Amniotic stem cell (primary cell): Measurements from ENCODE around the gene DCAF15.
A peak's percentile ranks its signal among the peaks of the same experiment; 100 is the strongest.
"Not testable (repeated sequence)": the region's sequence is repeated elsewhere in the genome, so short reads cannot be mapped to it uniquely, and the experiment has no call there.

Source experiments
- DNase-seq: peaks from one replicate; lab custom pipeline; 2025; lab: John Stamatoyannopoulos, UW

The DCAF15 gene

GRCh38 chr19:13952154-13952930 lies at the start of gene DCAF15:
Gene DCAF15, plus strand, starts transcription at chr19:13952509. Its CDS starts 4 bp downstream, at chr19:13952513.
- peak; percentile 100 for DNase-seq

- DNase-seq = no peak
These were observed 49.2 kb upstream of the DCAF15 start for GRCh38 chr19:13902993-13903555.

DNA sequence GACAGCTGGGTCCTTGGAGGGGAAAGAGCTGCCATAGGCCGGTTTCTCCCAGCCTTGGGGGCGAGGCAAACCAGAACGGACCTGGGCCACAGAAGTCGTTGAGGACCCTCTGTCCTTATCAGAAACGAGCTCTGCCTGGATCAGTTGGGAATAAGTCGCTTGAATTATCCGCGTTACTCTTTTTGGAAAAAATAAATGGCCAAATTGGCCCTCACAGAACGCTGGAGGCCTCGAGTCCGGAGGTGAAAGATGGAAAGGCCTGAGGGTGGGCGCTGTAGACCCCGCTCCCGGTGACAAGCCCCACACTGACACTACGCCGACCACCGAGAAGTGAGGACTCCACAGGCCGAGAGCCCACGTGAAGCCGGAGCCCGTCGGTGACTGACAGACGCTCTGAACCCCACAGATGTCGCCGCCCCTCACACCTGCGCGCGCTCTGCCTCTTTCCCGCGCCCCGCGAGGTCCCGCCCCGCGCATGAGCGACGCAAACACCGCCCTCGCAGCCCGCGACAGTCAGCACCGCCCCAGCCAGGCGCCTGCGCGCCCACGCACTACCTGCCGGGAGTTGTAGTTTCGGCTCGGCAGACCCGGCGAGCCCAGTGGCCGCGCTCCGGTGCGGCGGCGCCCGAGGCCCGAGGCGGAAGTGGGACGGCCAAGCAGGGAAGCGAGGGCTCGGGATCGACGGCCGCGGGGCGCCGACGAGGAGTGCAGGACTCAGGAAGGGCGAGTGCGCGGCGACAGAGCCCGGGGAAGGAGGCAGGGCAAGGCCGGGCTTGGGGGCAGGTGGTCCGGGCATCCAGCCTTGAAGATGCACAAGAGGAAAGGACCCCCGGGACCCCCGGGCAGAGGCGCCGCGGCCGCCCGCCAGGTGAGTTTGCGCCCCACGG lies 46.4 kb upstream of the DCAF15 start, which contains the start of the genes BRME1 and CC2D1A:
Gene BRME1, minus strand, starts transcription at position 484 of the 887 bp plus-strand sequence. CDS start 1,225 bp downstream, outside the sequence.
Gene CC2D1A, plus strand, starts transcription at position 568 of the 887 bp plus-strand sequence. Its CDS starts 241 bp downstream, at position 809.
- DNase-seq = peak; percentile 47

DNA sequence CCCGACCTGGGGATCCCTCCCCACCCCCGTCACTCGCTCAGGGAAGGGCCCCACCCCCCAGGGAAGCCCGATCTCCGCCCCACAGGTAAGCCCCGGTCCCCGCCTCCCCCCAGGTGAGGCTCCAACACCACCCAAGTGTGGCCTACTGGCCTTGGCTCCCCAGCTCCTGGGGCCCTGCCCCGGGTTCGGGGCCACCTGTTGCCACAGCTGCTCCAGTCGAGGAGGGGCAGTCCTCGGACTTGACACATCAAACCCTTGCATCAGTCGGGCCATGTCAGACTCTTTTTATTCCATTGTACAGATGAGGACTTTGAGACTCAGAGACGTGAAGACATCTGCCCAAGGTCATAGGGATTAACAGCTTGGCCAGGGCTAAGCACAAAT lies 45.8 kb upstream of the DCAF15 start:
- DNase-seq = no peak

DNA sequence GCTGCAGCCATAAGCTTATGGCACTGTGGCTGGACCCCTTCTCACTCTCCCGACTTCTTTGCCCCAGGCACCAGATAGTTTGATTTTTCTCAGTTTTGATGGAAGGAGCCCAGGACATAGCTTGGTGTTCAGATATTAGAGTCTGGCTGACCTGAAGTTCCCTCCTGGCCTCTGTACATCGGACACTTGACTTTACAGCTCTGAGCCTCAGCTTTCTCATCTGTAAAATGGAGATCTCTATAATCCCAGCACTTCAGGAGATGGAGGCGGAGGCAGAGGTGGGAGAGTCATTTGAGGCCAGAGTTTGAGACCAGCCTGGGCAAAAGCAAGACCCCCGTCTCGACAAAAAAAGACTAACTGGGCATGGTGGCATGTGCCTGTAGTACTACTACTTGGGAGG lies 45.4 kb upstream of the DCAF15 start:
- DNase-seq = no peak

- no peak for DNase-seq
These were observed 43.6 kb upstream of the DCAF15 start for GRCh38 chr19:13908674-13909073.

GRCh38 chr19:13909430-13909829 lies 42.9 kb upstream of the DCAF15 start:
- no peak for DNase-seq

- DNase-seq = no peak
These were observed 39.0 kb upstream of the DCAF15 start for GRCh38 chr19:13913352-13913751.

- no peak for DNase-seq
These were observed 37.5 kb upstream of the DCAF15 start for GRCh38 chr19:13914777-13915176.

- no peak for DNase-seq
These were observed 34.4 kb upstream of the DCAF15 start for GRCh38 chr19:13917888-13918406.

GRCh38 chr19:13918726-13919411 lies 33.4 kb upstream of the DCAF15 start:
- no peak for DNase-seq

DNA sequence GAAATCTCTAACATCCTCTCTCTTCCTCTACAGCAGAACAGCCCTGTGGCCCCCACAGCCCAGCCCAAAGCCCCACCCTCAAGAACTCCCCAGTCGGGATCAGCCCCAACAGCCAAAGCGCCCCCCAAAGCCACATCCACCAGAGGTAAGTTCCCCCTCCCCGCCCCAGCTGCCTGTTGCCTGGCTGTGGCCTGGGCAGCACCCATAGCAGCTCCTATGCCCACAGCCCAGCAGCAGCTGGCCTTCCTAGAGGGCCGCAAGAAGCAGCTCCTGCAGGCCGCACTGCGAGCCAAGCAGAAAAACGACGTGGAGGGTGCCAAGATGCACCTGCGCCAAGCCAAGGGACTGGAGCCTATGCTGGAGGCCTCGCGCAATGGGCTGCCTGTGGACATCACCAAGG lies 31.8 kb upstream of the DCAF15 start:
- DNase-seq = no peak

DNA sequence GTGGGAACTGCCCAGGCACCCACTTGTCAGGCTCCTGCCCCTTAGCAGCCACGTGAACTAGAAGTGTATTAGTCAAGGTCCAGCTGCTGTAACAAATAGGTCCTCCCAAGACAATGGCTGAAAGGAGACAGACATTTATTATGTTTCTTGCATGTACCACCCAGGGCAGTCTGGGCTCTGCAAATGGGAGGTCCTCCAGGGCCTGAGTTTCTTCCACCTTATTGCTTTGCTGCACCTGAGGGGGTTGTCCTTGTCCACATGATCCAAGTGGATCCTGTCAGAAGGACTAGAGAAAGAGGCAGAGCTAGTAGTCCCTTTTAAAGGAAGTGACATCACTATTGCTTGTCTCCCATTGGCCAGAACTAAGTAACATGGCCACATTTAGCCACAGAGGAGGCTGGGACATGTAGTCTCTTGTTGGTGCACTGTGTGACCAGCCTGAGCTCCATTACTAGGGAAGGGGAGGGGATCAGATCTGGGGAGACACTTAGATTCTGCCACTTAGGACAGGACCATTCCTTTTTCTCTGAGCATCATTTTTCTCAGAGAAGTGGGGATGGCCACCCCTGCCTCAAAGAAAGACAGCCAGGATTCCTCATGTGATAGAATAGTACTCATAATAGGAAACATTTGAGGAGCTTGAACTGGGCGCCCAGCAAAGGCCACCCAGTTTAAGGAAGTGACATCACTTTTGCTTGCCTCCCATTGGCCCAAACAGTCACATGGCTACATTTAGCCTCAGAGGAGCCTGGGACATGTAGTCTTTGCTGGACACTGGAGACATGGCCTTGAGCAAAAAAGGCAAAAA lies 31.2 kb upstream of the DCAF15 start:
- no peak for DNase-seq

GRCh38 chr19:13922118-13922517 lies 30.2 kb upstream of the DCAF15 start:
- not testable (repeated sequence) for DNase-seq

DNA sequence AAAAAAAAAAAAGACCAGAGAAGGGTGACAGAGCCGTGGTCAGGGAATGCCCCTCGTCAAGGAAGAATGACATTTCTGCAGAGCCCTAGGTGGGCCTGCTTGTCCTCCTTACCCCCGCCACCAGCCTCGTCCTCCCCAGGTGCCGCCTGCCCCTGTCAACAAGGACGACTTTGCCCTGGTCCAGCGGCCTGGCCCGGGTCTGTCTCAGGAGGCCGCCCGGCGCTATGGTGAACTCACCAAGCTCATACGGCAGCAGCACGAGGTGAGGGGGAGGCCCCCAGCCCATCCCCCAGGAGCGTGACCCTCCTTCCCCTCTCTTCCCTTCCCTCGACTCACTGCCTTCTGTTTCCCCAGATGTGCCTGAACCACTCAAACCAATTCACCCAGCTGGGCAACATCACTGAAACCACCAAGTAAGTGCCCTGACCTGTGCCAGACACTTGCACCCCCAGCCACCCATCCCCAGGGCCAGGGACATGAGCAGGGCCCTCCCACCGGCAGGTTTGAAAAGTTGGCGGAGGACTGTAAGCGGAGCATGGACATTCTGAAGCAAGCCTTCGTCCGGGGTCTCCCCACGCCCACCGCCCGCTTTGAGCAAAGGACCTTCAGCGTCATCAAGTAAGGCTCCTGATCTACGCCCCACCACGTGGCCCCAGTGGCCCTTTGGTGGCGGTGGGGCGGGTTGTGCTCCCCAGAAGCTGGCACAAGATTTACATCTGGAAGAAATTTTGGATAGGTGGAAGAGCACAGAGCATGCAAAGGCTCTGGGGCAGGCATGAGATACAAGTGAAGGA lies 28.9 kb upstream of the DCAF15 start:
- DNase-seq = no peak

- no peak for DNase-seq
These were observed 26.3 kb upstream of the DCAF15 start for GRCh38 chr19:13926010-13926409.

DNA sequence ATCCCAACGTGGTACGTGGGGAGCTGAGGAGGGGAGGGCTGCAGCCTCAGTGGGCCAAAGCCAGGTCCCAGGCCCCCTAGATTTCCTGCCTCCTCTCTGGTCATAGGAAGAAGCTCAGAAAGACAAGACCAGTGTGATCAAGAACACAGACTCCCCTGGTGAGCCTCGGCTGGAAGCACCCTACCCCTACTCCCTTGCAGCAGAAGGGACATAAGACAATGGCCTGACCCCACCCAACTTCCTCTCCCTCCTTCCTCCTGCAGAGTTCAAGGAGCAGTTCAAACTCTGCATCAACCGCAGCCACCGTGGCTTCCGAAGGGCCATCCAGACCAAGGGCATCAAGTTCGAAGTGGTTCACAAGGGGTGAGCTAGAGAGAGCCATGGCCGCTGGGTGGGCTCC lies 25.6 kb upstream of the DCAF15 start:
- no peak for DNase-seq

- no peak for DNase-seq
These were observed 23.0 kb upstream of the DCAF15 start for GRCh38 chr19:13929340-13929739.

DNA sequence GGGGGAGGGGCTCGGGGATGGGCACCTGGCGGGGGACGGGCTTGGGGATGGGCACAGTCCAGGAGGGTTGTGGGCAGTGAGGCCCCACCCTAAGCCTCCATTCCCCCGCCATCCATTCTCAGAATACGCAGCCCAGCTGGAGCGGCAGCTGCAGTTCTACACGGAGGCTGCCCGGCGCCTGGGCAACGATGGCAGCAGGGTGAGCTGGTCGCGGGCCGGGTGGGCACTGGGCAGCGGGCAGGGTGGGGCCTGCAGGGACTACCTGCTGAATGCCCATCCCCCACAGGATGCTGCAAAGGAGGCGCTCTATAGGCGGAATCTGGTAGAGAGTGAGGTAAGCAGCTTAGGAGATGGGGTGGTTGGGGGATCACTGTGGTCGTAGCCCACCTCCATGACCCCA lies 22.4 kb upstream of the DCAF15 start:
- DNase-seq = no peak

GRCh38 chr19:13930402-13930801 lies 21.9 kb upstream of the DCAF15 start:
- DNase-seq = no peak
